HG02840 (cell line): ENCODE data around the gene WIF1.

Experiments used
- ATAC-seq: cut with Tn5 transposase; IDR thresholded peaks from one replicate; pipeline ENCODE4 v1.9.1; 2021; ENCODE audit warnings: mild to moderate bottlenecking, moderate library complexity, moderate number of reproducible peaks; ENCODE audit not compliant: unreplicated experiment, low FRiP score

WIF1 gene, protein sequence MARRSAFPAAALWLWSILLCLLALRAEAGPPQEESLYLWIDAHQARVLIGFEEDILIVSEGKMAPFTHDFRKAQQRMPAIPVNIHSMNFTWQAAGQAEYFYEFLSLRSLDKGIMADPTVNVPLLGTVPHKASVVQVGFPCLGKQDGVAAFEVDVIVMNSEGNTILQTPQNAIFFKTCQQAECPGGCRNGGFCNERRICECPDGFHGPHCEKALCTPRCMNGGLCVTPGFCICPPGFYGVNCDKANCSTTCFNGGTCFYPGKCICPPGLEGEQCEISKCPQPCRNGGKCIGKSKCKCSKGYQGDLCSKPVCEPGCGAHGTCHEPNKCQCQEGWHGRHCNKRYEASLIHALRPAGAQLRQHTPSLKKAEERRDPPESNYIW

DNA sequence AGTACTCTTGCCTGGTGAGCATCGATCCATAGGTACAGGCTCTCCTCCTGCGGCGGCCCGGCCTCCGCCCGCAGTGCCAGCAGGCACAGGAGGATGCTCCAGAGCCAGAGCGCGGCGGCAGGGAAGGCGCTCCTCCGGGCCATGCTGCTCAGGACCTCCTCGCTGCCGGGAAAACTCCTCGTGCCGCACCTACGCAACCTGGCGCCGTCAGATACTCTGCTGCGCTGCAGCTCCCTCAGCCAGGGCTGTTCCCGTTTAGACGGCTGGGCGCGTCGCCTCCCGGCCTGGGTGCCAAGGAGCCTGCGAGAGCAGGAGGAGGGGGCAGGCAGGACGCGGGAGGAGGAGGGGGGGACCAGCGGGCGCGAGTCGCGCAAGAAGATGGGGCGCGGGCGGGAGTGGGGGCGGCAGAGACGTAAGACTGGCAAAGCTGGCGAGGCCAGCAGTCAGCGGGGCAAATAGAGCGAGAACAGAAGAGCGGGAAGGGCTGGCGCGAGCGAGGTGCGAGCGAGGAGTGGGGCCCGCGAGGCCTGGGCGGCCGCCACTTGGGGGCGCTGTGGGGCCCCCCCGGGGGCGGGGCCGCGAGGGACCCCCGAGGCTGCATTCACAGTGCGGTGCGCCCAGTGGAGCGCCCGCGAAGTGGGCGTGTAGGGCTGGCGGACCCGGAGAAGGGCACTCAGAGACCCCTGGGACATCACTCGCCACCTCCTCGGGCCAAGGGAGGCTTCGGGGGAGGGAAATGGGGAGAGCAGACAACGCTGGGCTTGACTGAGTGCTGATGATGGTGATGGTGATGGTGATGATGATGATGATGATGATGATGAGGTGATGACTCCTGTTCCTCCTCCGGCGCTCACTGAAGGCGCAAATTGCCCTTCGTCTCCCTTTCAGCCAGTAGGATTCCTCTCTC is at the start of gene WIF1:
Gene WIF1, minus strand, starts transcription at position 257 of the 907 bp plus-strand sequence. Its CDS starts 114 bp downstream, at position 143.
- ATAC-seq: no peak

DNA sequence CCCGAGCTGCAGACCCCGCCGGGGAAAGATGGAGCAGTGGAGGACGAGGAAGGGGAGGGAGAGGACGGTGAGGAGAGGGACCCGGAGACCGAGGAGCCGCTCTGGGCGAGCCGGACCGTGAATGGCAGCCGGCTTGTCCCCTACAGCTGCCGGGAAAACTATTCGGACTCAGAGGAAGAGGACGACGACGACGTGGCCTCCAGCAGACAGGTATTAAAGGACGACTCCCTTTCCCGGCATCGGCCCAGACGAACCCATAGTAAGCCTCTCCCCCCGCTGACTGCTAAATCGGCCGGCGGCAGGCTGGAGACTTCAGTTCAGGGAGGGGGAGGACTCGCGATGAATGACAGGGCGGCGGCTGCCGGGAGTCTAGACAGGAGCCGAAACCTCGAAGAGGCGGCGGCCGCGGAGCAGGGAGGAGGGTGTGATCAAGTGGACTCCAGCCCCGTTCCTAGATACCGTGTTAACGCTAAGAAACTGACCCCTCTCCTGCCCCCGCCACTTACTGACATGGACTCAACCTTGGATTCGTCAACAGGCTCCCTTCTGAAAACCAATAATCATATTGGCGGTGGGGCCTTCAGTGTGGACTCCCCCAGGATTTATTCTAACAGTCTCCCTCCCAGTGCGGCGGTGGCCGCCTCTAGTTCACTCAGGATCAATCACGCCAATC is 49.2 kb upstream of the WIF1 start:
- ATAC-seq: peak; percentile 43

DNA sequence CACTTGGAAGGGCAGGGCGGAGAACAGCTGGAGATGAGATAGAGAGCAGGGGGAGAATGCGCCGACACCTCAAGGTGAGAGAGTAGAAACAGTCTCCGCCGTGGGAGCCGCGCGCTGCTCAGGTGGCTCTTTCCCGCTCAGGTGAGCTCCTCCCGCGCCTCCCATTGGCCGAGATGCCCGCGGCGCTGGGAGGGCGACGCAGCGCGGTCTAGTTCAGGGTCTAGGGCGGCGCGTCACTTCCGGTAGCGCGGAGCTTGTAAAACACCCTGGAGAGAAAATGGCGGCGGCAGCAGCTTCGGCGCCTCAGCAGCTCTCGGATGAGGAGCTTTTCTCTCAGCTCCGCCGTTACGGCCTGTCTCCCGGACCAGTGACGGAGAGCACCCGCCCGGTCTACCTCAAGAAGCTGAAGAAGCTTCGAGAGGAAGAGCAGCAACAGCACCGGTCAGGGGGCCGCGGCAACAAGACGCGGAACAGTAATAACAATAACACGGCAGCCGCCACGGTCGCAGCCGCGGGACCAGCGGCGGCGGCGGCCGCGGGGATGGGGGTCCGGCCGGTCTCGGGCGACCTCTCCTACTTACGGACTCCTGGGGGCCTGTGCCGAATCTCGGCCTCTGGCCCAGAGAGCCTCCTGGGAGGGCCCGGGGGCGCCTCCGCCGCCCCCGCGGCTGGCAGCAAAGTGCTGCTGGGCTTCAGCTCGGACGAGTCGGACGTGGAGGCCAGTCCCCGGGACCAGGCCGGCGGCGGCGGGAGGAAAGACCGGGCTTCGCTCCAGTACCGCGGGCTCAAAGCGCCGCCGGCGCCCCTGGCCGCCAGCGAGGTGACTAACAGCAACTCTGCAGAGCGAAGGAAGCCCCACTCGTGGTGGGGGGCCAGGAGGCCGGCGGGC is 48.5 kb upstream of the WIF1 start, which contains the start of gene LEMD3:
Gene LEMD3, plus strand, starts transcription at position 264 of the 889 bp plus-strand sequence. Its CDS starts 14 bp downstream, at position 278.
- peak; percentile 93 for ATAC-seq

DNA sequence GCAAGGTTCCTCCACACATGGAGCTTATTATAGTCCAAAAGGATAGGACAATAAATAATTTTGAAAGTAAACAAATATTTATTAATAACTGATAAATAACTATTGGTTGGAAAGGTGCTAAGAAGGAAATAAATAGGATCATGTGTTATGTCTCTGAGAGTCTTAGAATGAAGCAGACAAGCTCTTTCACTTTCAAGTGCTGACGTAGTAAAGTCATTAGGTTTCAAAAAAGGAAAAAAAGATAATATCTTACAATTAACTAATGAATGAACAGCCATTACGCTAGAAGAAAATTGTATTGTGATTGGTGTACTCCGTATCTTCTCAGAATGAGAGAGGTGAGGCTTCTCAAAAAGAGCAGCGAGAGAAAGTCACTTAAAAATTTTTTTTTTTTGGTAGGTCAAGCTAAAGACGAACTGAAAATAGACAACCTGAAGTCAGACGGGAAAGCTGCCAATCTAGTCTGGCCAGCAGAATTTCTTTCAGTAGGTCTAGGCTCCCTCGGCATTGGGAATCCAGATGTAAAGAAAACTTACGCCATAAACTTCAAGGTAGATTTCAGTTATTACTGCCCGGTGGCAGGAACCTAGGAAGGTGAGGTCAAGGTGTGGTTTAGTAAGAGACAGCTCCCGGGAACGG is 47.7 kb upstream of the WIF1 start:
- ATAC-seq: no peak

DNA sequence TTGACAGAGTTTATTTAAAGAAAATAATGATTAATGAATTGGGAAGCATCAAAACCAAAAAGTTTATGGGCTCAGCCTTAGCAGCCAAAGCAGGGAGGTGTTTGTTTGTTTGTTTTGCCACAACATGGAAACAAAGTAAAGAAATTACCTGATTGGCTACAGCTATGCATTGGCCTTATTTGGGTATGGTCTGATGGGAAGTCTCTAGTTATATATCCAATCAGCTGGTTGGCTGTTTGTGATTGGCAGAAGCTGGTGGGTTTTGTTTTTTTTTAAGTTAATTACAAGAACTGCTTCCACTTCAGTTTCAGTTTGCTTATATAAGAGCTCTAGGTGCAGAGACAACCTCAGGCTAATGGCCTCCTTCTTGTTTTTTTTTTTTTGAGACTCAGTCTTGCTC is 43.7 kb upstream of the WIF1 start:
- ATAC-seq: no peak

DNA sequence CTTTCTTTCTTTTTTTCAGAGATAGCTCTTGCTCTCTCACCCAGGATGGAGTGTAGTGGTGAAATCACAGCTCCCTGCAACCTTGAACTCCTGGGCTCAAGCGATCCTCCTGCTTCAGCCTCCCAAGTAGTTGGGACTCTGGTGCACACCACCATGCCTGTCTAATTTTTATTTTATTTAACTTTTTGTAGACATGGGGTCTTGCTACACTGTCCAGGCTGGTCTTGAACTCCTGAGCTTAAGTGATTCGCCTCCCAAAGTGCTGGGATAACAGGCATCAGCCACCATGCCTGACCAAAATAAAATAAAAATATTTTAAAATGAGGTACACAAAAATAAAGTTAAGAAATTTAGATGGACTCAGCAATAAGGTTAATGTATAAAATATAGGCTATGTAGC is 43.1 kb upstream of the WIF1 start:
- no peak for ATAC-seq

DNA sequence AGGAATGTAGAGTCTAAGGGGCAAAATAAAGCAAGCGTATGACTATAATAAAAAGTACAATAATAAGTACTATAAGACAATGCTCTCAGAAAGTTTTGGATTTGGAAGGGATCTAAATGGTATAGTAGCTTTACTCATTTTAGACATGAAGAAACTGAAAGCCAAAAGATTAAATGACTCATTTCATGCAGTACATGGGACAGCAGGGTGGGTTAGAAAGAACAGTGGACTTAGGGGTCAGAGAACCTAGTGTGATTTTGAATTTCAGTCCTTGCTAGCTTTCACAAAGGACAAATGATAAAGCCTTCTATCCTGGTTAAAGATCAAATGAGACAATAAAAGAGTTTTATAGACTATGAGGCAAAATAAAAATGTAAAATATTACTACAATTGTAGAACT is 41.5 kb upstream of the WIF1 start:
- no peak for ATAC-seq

DNA sequence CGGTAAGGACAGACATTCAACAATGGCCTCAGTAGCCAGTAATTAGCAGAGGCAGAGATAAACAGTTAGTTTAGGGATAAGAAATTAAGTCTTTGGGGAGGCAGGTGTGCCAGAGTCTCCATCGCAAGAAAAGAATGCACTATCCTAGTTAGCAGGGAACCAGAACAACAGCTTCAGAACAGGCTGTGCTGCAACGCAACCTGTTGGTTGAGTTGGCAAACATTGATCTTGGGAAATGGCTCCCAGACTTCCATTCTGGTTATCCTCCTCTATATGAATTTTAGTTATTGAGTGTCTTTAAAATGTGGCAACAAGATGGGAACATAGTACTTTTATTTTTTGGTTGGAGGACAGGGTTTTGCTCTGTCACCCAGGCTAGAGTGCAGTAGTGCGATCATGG is 36.0 kb upstream of the WIF1 start:
- no peak for ATAC-seq

DNA sequence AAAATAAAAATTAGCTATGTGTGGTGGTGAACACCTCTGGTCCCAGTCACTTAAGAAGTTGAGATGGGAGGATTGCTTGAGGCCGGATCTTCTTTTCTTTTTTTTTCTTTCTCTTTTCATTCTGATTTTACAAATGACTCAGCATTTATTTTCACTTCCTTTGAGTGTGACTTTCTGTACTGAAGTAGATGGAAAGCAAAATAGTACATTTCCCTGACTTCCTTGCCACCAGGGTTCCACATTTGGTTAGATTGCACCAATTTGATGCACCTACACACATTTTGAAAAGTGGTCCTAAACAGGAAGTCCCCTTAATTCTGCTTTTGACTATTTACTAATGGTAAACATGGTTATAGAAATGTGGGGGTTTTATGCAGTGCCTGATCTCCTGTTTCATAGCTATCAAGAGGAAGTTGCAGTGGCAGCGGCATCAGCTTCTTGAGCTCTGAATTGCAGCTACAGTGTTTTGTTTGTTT is 35.3 kb upstream of the WIF1 start:
- ATAC-seq: peak; percentile 93

DNA sequence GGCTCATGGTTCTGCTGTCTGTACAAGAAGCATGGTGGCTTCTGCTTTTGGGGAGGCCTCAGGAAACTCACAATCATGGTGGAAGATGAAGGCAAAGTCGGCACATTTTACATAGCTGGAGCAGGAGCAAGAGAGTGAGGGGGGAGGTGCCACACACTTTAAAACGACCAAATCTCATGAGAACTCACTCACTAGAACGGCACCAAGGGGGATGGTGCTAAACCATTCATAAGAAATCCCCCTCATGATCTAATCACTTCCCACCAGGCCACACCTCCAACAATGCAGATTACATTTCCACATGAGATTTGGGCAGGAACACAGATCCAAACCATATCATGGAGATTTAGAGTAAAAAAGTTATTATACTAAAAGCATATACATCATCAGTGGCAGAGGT is 34.7 kb upstream of the WIF1 start:
- ATAC-seq: peak; percentile 11

DNA sequence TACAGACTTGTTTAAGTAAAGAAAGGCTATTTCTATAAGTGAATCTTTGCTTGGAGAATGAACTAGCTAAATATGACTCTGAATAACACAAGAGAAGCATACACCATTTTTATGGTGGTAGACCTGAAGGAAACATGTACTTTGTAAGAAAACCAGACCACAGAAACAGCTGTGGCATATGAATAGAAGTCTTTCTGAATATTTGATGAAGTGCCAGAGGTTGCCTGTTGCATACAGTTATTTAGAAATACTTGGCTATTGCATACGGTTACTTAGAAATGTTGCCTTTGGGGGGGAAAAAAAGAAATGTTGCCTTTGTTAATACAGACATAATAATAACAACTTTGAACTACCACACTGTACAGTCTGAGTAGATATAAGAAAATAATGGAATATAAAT is 31.5 kb upstream of the WIF1 start:
- no peak for ATAC-seq

DNA sequence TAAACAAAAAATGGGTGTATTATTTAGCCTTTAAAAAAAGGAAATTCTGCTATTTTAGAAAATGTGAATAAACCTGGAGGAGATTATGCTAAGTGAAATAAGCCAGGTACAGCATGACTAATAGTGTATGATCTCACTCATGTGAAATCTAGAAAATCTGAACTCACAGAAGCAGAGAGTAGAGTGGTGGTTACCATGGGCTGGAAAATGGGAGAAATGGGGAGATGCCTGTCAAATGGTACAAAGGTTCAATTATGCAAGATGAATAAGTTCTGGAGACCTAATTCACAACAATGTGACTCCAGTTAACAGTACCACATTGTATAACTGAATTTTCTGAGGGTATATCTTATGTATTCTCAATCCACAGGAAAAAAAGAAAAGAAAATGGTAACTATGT is 30.9 kb upstream of the WIF1 start:
- no peak for ATAC-seq

DNA sequence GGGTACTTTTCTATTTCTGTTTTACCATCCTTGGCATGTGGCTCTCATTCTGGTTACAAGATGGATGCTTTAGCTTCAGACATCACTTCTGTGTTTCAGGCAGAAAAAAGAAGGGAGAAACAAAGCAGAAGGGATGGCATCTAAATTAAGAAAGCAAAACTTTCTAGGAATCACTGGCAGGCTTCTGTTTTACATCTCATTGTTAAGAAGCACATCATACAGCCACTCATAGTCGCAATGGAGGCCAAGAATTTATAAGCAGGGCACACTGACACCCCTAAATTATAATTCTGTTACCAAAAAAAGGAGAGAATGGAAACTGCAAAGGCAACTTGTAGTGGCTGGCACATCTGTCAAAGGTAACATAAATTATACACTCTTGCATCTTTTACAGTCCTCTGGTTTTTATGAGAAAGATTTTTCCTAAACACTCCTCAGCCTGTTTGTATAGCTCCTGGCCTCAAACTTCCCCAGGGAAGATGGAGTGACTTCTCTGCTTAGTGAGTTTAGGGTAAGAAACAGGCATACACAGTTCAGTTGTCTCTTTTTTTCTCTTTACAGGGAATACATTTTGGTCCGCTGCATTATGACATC is 26.3 kb upstream of the WIF1 start:
- no peak for ATAC-seq

DNA sequence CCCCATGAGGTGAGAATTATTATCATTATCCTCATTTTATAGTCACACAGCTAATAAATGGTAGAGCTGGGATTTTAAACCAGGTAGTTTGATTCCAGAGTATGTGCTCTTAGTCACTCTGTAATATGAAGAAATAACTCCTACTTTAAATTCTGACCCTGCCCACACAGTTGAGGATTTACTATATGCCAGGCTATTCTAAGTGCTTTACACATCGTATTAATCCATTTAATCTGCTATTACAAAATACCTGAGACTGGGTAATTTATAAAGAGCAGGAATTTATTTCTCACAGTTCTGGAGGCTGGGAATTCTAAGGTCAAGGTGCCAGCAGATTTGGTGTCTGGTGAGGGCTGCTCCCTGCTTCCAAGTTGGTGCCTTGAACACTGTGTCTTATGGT is 19.6 kb upstream of the WIF1 start:
- no peak for ATAC-seq

DNA sequence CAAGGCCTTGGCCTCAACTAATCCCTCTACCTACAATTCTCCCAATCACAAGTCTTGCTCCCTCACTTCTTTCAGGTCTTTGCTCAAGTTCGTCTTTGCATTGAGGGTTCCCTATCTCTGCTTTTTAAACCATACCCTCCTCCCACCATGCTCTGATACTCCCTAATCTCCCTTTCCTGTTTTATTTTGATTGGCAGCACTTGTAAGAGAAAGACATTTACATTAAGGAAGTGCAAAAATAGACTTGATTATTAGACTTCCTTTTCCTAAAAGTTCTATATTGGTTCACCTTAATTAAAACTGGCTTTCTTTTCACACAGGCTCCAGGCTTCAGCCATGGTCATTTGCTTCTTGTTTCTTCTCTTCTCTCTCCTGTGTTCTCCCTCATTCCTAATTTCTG is 18.3 kb upstream of the WIF1 start:
- no peak for ATAC-seq

DNA sequence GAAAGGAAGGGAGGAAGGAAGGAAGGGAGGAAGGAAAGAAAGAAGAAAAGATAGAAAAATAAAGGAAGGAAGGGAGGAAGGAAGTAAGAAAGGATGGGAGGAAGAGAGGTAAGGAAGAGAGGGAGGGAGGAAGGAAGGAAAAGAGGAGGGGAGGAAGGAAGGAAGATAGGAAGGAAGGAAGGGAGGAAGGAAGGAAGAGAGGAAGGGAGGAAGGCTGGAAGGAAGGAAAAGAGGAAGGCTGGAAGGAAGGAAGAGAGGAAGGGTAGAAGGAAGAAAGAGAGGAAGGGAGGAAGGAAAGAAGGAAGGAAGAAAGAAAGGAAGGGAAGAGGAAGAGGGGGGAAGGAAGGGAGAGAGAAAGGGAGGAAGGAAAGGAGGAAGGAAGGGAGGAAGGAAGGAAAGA is 12.8 kb upstream of the WIF1 start:
- ATAC-seq: no peak

DNA sequence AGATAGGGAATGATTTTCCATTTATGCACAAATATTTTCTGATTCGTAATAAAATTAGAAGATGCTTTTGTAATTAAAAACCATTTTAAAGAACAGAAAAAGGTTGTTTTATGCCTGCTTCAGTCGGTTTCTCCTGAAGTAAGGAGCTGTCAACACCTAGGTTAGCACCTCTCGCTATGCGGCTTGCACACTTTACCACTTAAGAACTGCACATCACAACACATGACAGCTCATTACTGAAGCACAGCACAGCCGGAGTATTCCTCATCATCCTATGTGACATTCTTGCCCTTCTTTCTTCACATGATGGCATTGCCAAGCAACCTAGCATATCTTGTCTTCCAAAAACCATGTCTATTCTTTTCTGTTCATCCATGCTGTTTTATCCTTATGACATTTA is 5.4 kb upstream of the WIF1 start:
- no peak for ATAC-seq

DNA sequence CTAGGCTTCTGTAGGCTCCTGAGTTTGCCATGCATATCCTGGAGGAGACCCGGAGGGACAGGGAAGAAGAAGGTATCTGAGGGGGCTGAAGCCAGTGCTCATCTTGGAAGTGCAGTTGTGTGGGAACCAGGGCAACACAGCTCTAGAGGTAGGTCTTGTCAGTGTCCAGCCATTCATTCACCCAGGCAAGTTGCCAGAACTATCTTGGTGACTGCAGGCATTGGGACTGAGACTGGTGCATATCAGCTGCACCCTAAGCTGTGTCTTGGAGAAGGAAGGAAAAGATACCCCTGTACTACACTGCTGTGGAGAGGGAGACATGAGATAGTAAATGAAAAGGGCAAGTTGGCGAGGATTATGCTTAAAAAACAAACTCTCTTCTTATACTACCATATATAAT is 4.9 kb upstream of the WIF1 start:
- ATAC-seq: no peak

DNA sequence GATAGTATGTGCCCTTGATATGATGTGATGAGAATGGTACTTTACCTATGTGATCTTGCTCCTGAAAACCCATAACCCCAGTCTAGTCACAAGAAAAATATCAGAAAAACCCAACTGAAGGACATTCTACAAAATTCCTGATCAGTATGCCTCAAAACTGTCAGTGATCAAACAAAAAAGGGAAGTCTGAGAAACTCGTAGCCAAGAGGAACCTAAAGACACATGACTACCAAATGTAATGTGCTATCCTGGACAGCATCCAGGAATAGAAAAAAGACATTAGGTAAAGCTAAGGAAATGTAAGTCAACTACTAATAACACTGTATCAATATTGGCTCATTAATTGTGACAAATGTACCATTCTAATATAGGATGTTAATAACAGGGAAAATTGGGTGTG is 4.1 kb upstream of the WIF1 start:
- ATAC-seq: no peak
